K562 (cell line): ENCODE measurements around the gene AIM2. TPM values are rescaled to one million over a fixed set of nuclear protein-coding genes. Genes with fewer than 3 reads are reported as not detected.

Experiments
- ATAC-seq: fragments of 200-7000 bp; cut with Tn5 transposase; 3 replicates; pipeline ENCODE4 v1.9.1; 2020; ENCODE audit warnings: moderate library complexity
- BruUV-seq: library from RNA; stranded (reverse); fragments of 400-500 nt; replicated peaks from 2 replicates; lab custom pipeline; 2021; lab: Mats Ljungman, UMichigan
- CTCF ChIA-PET: fragments of 300-600 bp; formaldehyde crosslinking; extraction: SDS; loops from one replicate; lab custom pipeline; 2021; ENCODE audit warnings: low intra/inter-chr PET ratio; lab: Yijun Ruan, JAX
- POLR2A ChIA-PET: fragments of 300-600, 350-650 bp; sonication (Branson Sonifier 250); formaldehyde crosslinking; extraction: SDS; loops from one replicate; lab custom pipeline; 2021; ENCODE audit warnings: antibody characterized with exemption, inconsistent platforms; lab: Yijun Ruan, JAX
- DNase-seq, 4 experiments: peaks; one replicate each; pipeline versions ENCODE4 v3.0.0 to v3.0.0-alpha.2; 2011 to 2018; ENCODE audit warnings: low spot score in 3 of 4, mixed read lengths in 3 of 4; ENCODE audit errors: extremely low read depth in 1 of 4
- FAIRE-seq: peaks from 2 replicates; lab custom pipeline; 2011; peaks lifted over from hg19 to GRCh38; lab: Jason Lieb, UNC
- H2AFZ ChIP-seq: 2 replicates; pipeline ENCODE4 v1.6.0; 2011; ENCODE audit warnings: low read depth, low read length, control low read depth, inconsistent platforms
- H3K27ac ChIP-seq: fragments of 200-600 bp; 3 replicates; pipeline ENCODE4 v1.8.0; 2011; ENCODE audit warnings: low read depth, mild to moderate bottlenecking, control low read depth, inconsistent platforms, low read length, moderate library complexity, mixed read lengths; ENCODE audit errors: extremely low read depth
- H3K27me3 ChIP-seq, 2 experiments: fragments of 300-600 bp in 1 of 2; 2 replicates in 1 of 2; 3 replicates in 1 of 2; pipeline versions ENCODE4 v1.6.0 to v1.8.0; 2011; ENCODE audit warnings: inconsistent platforms in 2 of 2, low read length in 2 of 2, mild to moderate bottlenecking in 1 of 2, mixed read lengths in 1 of 2, moderate library complexity in 1 of 2; ENCODE audit not compliant: control insufficient read depth in 2 of 2, insufficient read depth in 2 of 2
- H3K36me3 ChIP-seq: fragments of 300-600 bp; 3 replicates; pipeline ENCODE4 v1.8.0; 2011; ENCODE audit warnings: mild to moderate bottlenecking, low read length, inconsistent platforms; ENCODE audit not compliant: control insufficient read depth, insufficient read depth
- H3K4me1 ChIP-seq, 2 experiments: fragments of 200-600 bp in 1 of 2; replicated peaks in 1 of 2; 2 replicates in 1 of 2; 3 replicates in 1 of 2; pipeline versions ENCODE4 v1.5.1 to v1.8.0; 2011; ENCODE audit warnings: inconsistent platforms in 2 of 2, low read length in 2 of 2, mild to moderate bottlenecking in 1 of 2, mixed read lengths in 1 of 2, moderate library complexity in 1 of 2; ENCODE audit not compliant: control insufficient read depth in 2 of 2, insufficient read depth in 2 of 2
- H3K4me2 ChIP-seq: 2 replicates; pipeline ENCODE4 v1.6.1; 2011; ENCODE audit warnings: low read length, control low read depth, inconsistent platforms, mixed read lengths; ENCODE audit not compliant: insufficient read depth
- H3K4me3 ChIP-seq: fragments of 200-600 bp; sonication (generic), shearing (Covaris generic); 2 replicates; pipeline ENCODE4 v1.5.1; 2016; ENCODE audit warnings: control low read depth, inconsistent platforms
- H3K79me2 ChIP-seq: fragments of 200-600 bp; 3 replicates; pipeline ENCODE4 v1.8.0; 2011; ENCODE audit warnings: low read length, inconsistent platforms; ENCODE audit not compliant: control insufficient read depth, insufficient read depth
- H3K9ac ChIP-seq, 2 experiments: 2 replicates each; pipeline versions ENCODE4 v1.6.0 to v1.6.1; 2011; ENCODE audit warnings: low read depth in 2 of 2, low read length in 2 of 2, control low read depth in 1 of 2, inconsistent platforms in 1 of 2, mild to moderate bottlenecking in 1 of 2, mixed read lengths in 1 of 2; ENCODE audit not compliant: insufficient read depth in 1 of 2
- H3K9me1 ChIP-seq: one replicate; pipeline ENCODE4 v1.6.0; 2011; ENCODE audit warnings: inconsistent platforms, mild to moderate bottlenecking, low read length, moderate library complexity; ENCODE audit not compliant: control insufficient read depth, insufficient read depth
- H3K9me3 ChIP-seq: replicated peaks from 2 replicates; pipeline ENCODE4 v1.5.1; 2011; ENCODE audit warnings: low read depth, low read length, inconsistent platforms; ENCODE audit not compliant: control insufficient read depth, insufficient read depth
- H4K20me1 ChIP-seq: replicated peaks from 2 replicates; pipeline ENCODE4 v1.6.1; 2011; ENCODE audit warnings: low read length, inconsistent platforms, mixed read lengths; ENCODE audit not compliant: control insufficient read depth, insufficient read depth
- ARID1B ChIP-seq: fragments of 450-650 bp; IDR thresholded peaks from 2 replicates; pipeline ENCODE4 v1.6.1; 2016; ENCODE audit warnings: antibody characterized with exemption, mild to moderate bottlenecking, inconsistent platforms
- BCL6 ChIP-seq: fragments of 250-450 bp; sonication (Bioruptor Pico); IDR thresholded peaks from 2 replicates; pipeline ENCODE4 v1.4.0; 2020
- BCLAF1 ChIP-seq, 2 experiments: fragments of 450-650 bp in 1 of 2; IDR thresholded peaks; 2 replicates each; pipeline ENCODE4 v1.6.1; 2011 to 2017; ENCODE audit warnings: low read depth in 2 of 2, antibody characterized with exemption in 1 of 2, borderline replicate concordance in 1 of 2, low read length in 1 of 2, mild to moderate bottlenecking in 1 of 2, mixed read lengths in 1 of 2; ENCODE audit not compliant: control insufficient read depth in 1 of 2
- E2F5 ChIP-seq: sonication (generic); formaldehyde crosslinking; IDR thresholded peaks from 2 replicates; pipeline ENCODE4 v1.8.0; 2022; ENCODE audit warnings: mild to moderate bottlenecking, missing genetic modification reagents
- ETV1 ChIP-seq: fragments of 450-650 bp; conservative IDR thresholded peaks from 2 replicates; pipeline ENCODE4 v1.6.1; 2016; ENCODE audit warnings: missing genetic modification characterization, control low read depth, low read depth, missing compliant biosample characterization
- HDAC6 ChIP-seq: IDR thresholded peaks from 2 replicates; pipeline ENCODE4 v1.6.1; 2012; ENCODE audit warnings: low read depth, mild to moderate bottlenecking, control low read depth, inconsistent platforms, low read length, moderate library complexity
- HSF4 ChIP-seq: fragments of 250-450 bp; sonication (Bioruptor Pico); IDR thresholded peaks from 2 replicates; pipeline ENCODE4 v2.1.2; 2022; ENCODE audit warnings: mild to moderate bottlenecking, moderate library complexity, borderline replicate concordance
- MECOM ChIP-seq: fragments of 250-450 bp; sonication (Bioruptor Pico); IDR thresholded peaks from 2 replicates; pipeline ENCODE4 v1.8.0; 2022; ENCODE audit warnings: inconsistent platforms
- NR2C1 ChIP-seq, 2 experiments: fragments of 450-650 bp; IDR thresholded peaks; 2 replicates each; pipeline ENCODE4 v1.6.1; 2017; ENCODE audit warnings: mild to moderate bottlenecking in 2 of 2, antibody characterized with exemption in 1 of 2, inconsistent platforms in 1 of 2, missing compliant biosample characterization in 1 of 2, missing genetic modification characterization in 1 of 2
- RB1 ChIP-seq: fragments of 450-650 bp; IDR thresholded peaks from 2 replicates; pipeline ENCODE4 v1.6.1; 2017; ENCODE audit warnings: low read depth, mild to moderate bottlenecking
- SMARCA4 ChIP-seq: fragments of 450-650 bp; IDR thresholded peaks from 2 replicates; pipeline ENCODE4 v1.6.1; 2016
- SOX6 ChIP-seq: fragments of 450-650 bp; IDR thresholded peaks from 2 replicates; pipeline ENCODE4 v1.6.1; 2014; ENCODE audit warnings: mild to moderate bottlenecking
- XRCC3 ChIP-seq: fragments of 450-650 bp; IDR thresholded peaks from 2 replicates; pipeline ENCODE4 v1.6.1; 2017; ENCODE audit warnings: mild to moderate bottlenecking, moderate library complexity
- ZBTB11 ChIP-seq, 3 experiments: fragments of 200-800 bp in 1 of 3; fragments of 250-450 bp in 1 of 3; fragments of 450-650 bp in 1 of 3; sonication (Bioruptor Pico) in 1 of 3; sonication (Bioruptor generic) in 1 of 3; formaldehyde crosslinking in 1 of 3; IDR thresholded peaks; 2 replicates each; pipeline versions ENCODE4 v1.6.1 to v1.8.0; 2016 to 2022; ENCODE audit warnings: mild to moderate bottlenecking in 2 of 3, missing genetic modification characterization in 2 of 3, missing compliant biosample characterization in 1 of 3, moderate library complexity in 1 of 3
- ZNF384 ChIP-seq: IDR thresholded peaks from 2 replicates; pipeline ENCODE4 v1.6.1; 2012; ENCODE audit warnings: low read depth, low read length, improper control_type of control experiment
- WGBS: fragments of 100-300 bp; shearing (Covaris generic); methylation state at CpG from one replicate; pipeline ENCODE4 v1.1.6; 2016; ENCODE audit warnings: low coverage, mixed read lengths; ENCODE audit not compliant: insufficient coverage; ENCODE audit errors: missing lambda C conversion rate; 5-methylcytosine and 5-hydroxymethylcytosine counted together
- in situ Hi-C: fragments of 300-500 bp; cut with MboI; formaldehyde crosslinking; loops from 4 replicates; pipeline ENCODE4 v1.15.0; 2018; ENCODE audit warnings: inconsistent platforms, mixed read lengths
- intact Hi-C: fragments of 100-400 bp; cut with micrococcal nuclease; formaldehyde crosslinking; loops from 2 replicates; pipeline ENCODE4 v1.14.2; 2022
- polyA plus RNA-seq, 8 experiments: library from polyadenylated mRNA; depleted of rRNA in 4 of 8; stranded (reverse) in 5 of 8; unstranded in 3 of 8; fragments of >200 nt; fragmentation: Nextera tagmentation in 2 of 8; fragmentation: Illumina TruSeq in 1 of 8; extraction: Ambion mirVana in 2 of 8; extraction: Trizol in 1 of 8; gene quantifications; 2 replicates each; pipeline versions ENCODE4 v1.2.1 to v1.2.3, GENCODE V29; 2011 to 2014; ENCODE audit warnings: inconsistent platforms in 1 of 8, missing spikeins in 1 of 8
- total RNA-seq, 7 experiments: library from RNA; depleted of rRNA in 6 of 7; stranded (reverse); fragments of >200 nt in 6 of 7; fragmentation: Illumina TruSeq in 2 of 7; extraction: Trizol in 2 of 7; gene quantifications; 2 replicates each; pipeline versions ENCODE4 v1.2.1 to v1.2.3, GENCODE V29; 2011 to 2021; ENCODE audit warnings: low replicate concordance in 1 of 7

The AIM2 gene
- total and polyA plus RNA-seq, 9 of the 15 experiments (the other 6 are each of a cell fraction or from before 2014, with no cell fraction given), result 0.10 to 0.95 (median 0.22) TPM

- H4K20me1 ChIP-seq, result no peaks in the 10 kb centered on the region
- H3K4me2 ChIP-seq, result no peak overlapping the region
- H3K36me3 ChIP-seq, result no peaks in the 10 kb centered on the region
- intact Hi-C loops, result no loop called here
- DNase-seq (no peak), ATAC-seq (no peak), FAIRE-seq (no peak)
- H3K4me3 ChIP-seq, result no peak overlapping the region
- no peaks in the 10 kb centered on the region; a peak in 1 of 5 replicates for H3K27me3 ChIP-seq
- no peak overlapping the region for H3K27ac ChIP-seq
- ChIA-PET CTCF (interaction anchor here (0.6 kb wide), 1 partner anchor 70 kb away, joined by 3 read pairs; no protein-coding TSS in a partner anchor), POLR2A (no interaction called here)
- no peaks in the 10 kb centered on the region; a peak in 1 of 5 replicates for H3K4me1 ChIP-seq
- no TSS peak for BruUV-seq
- H3K9ac ChIP-seq, result no peak overlapping the region
- 0% methylated on average over 2 of the region's 2 CpGs for WGBS
- in situ Hi-C loops, result no loop called here
- no peaks in the 10 kb centered on the region for H3K9me1 ChIP-seq
- H2AFZ ChIP-seq, result no peak overlapping the region
- no peaks in the 10 kb centered on the region for H3K9me3 ChIP-seq
- no peaks in the 10 kb centered on the region for H3K79me2 ChIP-seq
- TF ChIP-seq ARID1B, result no peak
- no peak for TF ChIP-seq ZBTB11 (CRISPR knock-in tag; IDR thresholded peaks at IDR 0.05)
- no peak for TF ChIP-seq XRCC3
- no peak for TF ChIP-seq ETV1
- TF ChIP-seq RB1, result no peak
- TF ChIP-seq BCL6 (CRISPR knock-in tag), result no peak
- no peak for TF ChIP-seq E2F5
- no peak for TF ChIP-seq SMARCA4
- TF ChIP-seq MECOM (CRISPR knock-in tag), result no peak
- TF ChIP-seq BCLAF1 (IDR thresholded peaks at IDR 0.05; ENCODE audit: borderline replicate concordance in 1 of 2, control insufficient read depth in 1 of 2, low read depth in 2 of 2, low read length in 1 of 2), result no peak
- TF ChIP-seq NR2C1 (IDR thresholded peaks at IDR 0.05), result no peak
- no peak for TF ChIP-seq NR2C1 (tag; IDR thresholded peaks at IDR 0.05)
- no peak for TF ChIP-seq SOX6
- TF ChIP-seq HSF4 (CRISPR knock-in tag), result no peak
- no peak for TF ChIP-seq ZNF384
- TF ChIP-seq HDAC6, result no peak
Observed at GRCh38 chr1:159091180-159091560, 14.6 kb upstream of the AIM2 start.
